GM23248 (cell line): ENCODE results near the gene MEI4.

Source experiments
- EZH2 ChIP-seq: fragments of 200-600 bp; sonication (generic); IDR thresholded peaks from 2 replicates; pipeline ENCODE4 v1.6.1; 2018; ENCODE audit warnings: antibody characterized with exemption, mild to moderate bottlenecking; ENCODE audit not compliant: insufficient read depth, poor library complexity, severe bottlenecking
- EZH2phosphoT487 ChIP-seq: fragments of 200-600 bp; sonication (generic); IDR thresholded peaks from 2 replicates; pipeline ENCODE4 v1.6.1; 2018; ENCODE audit warnings: antibody characterized with exemption, moderate library complexity, mild to moderate bottlenecking, low read depth; ENCODE audit not compliant: insufficient read depth

DNA sequence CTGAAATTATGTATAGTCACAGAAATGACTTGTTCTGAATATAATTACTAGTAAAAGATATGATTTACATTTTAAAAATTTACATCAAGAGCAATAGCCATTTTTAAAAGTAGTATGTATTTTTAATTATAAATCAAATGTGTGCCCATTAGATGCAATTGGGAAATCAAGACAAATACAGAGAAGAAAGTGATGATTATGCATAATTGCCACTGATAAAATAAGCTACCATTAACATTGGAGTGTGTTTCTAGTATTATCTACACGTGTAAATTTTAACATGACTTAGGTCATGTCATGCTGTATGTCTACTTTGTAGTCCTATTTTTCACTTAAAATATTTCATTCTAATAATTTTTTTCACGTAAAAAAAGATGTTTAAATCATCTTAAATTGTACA is 22.8 kb upstream of the MEI4 start:
- TF ChIP-seq EZH2phosphoT487 (no peak), EZH2 (no peak)
